GM21515 (cell line): ENCODE data around the gene STK39.
"Not testable (repeated sequence)": the region's sequence is repeated elsewhere in the genome, so short reads cannot be mapped to it uniquely, and the experiment has no call there.

ENCODE experiments used
- ATAC-seq: cut with Tn5 transposase; IDR thresholded peaks from one replicate; pipeline ENCODE4 v1.9.1; 2021; ENCODE audit not compliant: unreplicated experiment

The STK39 gene

GRCh38 chr2:168140892-168141291 lies 106.5 kb downstream of the STK39 start:
- no peak for ATAC-seq

DNA sequence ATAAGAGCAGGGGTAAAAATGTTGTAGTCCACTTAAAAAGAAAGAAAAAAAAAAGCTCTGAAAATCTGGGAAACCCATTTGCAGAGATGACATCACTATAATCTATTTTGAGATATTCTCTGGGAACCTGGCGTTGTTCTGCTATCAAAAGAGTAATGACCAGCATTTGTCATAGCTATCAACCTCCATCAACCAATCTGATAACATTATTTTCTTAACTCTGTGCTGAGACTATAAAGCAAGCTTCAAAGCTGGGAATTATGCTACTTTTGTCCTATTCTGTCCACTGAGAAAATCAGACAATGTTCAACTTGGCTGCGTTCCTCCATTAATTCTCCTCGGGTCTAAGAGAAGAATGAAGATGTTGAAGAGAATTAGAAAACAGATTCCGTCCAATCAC lies 107.5 kb downstream of the STK39 start:
- no peak for ATAC-seq

DNA sequence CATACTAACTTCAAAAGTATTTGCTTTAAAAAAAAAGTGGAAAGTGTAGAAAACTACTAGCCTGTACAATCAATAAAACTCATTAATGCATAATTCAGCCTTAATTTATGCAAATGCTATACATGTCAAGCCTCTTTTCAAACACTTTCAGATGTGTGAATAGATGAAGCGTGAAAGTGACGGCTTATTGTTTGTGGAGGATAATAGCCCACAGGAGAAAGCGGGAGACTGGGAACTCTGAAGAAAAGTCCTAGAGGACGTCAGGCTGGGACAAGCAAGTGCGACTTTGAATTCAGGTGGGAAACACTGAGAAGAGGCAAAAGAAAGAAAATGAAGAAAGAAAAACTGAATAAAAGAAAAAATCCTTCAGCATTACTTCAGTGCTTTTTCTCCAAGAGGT lies 108.5 kb downstream of the STK39 start:
- no peak for ATAC-seq

- ATAC-seq: no peak
These were observed 109.0 kb downstream of the STK39 start for GRCh38 chr2:168138374-168138773.

- ATAC-seq: no peak
These were observed 109.8 kb downstream of the STK39 start for GRCh38 chr2:168137510-168138180.

DNA sequence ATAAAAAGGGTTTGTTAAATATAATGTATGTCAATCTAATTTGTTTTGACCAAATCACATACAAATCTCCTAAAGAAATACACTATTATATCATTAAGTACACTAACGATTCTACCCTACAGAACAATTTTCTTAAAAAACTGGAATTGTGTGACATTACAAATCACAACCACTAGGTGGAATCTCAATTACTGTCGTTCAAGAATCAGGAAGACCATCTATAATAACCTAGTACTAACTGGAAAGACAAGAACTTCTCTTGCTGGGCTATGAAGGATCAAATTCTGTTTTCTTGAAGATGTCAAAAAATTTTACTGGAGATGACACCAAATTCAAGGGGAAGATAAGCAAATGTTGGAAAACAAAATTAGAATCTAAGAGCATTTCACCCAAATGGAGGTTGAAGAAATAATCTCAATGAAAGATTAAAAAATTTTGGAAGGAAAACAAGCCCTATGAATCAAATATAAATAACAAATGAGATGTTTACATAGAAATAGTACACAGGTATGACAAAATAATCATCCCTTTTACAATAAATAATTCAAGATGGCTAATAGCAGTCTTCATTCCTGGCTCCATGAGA lies 110.9 kb downstream of the STK39 start:
- peak; percentile 76 for ATAC-seq

DNA sequence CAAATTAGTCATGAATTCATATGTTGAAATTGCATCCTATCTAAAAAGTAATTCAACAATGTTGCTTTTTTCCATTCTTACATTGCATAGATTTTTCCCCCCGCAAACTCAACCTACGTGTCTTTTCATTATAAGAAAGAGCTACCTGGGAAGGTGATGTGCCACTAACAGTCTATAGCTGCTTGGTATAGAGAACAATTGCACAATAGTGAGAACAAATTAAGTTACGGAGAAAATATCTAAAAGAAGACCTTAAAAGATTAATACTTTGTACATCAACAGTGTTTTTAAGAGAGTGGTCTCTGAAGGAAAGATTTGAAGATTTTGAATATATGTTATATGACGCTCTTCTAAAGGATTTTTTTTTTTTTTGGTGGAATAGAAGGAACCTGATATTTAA lies 111.8 kb downstream of the STK39 start:
- ATAC-seq: no peak

GRCh38 chr2:168135121-168135520 lies 112.3 kb downstream of the STK39 start:
- no peak for ATAC-seq

GRCh38 chr2:168134485-168134884 lies 112.9 kb downstream of the STK39 start:
- ATAC-seq: no peak

- ATAC-seq: no peak
These were observed 115.0 kb downstream of the STK39 start for GRCh38 chr2:168132389-168132788.

DNA sequence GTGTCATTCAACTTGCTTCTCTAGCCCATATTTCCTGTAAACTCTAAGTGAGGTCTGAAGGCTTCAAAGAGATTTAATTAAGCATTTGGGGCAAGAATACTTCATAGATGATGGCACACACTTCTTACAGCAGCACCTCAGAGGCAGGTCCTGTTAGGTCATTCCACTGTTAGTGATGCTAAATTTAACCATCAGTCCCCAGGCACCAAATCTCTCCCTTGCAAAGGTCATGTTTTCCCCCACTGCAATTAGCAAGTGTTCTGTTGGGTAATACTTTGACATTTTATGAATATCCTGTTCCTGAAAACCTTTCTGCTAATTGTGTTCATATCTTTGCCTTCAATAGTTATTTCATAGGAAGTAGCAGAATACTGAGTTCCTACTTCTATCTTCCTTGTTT lies 117.0 kb downstream of the STK39 start:
- no peak for ATAC-seq

- no peak for ATAC-seq
These were observed 120.0 kb downstream of the STK39 start for GRCh38 chr2:168127371-168127770.

DNA sequence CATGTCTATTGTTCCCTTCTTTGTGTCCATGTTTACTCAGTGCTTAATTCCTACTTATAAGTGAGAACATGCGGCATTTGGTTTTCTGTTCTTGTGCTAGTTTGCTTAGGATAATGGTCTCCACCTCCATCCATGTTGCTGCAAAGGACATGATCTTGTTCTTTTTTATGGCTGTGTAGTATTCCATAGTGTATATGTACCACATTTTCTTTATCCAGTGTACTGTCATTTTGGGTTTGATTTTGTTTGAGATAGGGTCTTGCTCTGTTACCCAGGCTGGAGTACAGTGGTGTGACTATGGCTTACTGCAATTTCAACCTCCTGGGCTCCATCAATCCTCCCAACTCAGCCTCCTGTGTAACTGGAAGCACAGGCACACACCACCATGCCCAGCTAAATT lies 125.2 kb downstream of the STK39 start:
- not testable (repeated sequence) for ATAC-seq

- ATAC-seq: no peak
These were observed 126.7 kb downstream of the STK39 start for GRCh38 chr2:168120730-168121129.

GRCh38 chr2:168120310-168120709 lies 127.1 kb downstream of the STK39 start:
- no peak for ATAC-seq

- ATAC-seq: no peak
These were observed 127.8 kb downstream of the STK39 start for GRCh38 chr2:168119515-168120141.

DNA sequence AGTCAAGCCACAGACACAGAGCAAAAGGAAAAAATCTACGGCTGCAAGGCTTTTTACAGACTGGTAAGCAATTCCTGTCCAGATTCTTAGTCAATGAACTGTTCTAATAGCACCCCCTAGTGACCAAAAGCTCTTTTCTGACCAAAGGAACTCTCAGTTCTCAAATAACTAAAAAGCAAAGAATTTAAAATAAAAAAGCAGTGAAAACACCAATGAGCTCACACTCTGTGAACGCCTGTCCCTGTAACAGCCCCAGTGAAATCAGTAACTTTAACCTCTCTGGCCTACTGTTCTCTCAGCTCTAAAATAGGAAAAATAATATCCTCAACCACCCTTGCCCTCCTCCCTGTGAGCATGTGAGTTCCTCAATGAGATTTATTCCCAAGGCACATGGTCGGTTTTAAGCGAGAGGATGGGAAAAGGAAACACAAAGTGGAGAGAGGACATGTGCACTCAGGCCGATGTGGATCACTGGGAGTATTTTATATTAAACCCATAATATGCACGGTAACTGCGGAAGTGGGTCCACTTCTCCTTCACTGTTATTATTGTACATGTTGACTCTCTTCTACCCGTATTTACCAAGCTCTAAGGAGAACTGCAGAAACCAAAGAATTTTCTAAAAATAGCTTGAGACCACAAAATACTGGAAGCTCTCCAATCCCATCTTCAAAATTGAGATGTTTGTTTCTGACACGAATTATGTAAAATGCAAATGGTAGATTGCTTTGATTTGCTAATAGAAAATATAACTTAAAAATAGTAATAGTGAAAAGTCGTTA lies 128.5 kb downstream of the STK39 start:
- ATAC-seq: peak; percentile 77

DNA sequence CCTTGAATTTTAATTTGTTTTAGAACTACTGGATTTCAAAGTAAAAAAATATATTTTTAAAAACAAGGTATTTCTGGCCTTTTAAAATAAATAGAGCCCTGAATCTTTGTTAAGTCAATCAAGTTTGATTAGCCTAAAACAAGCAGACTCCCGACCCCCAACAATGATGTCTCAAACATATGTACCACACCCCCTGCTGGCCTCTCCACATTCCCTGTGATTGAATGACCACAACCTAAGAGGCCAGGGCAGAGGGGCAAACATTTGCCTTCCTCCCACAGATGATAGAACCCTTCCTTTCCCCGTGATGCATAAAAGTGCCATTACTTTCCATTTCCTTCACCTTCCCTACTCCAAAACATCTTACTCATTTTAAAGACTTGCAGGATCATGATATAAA lies 130.9 kb downstream of the STK39 start:
- ATAC-seq: no peak

- ATAC-seq: no peak
These were observed 132.8 kb downstream of the STK39 start for GRCh38 chr2:168114619-168115018.

- ATAC-seq: no peak
These were observed 133.4 kb downstream of the STK39 start for GRCh38 chr2:168114040-168114439.

- ATAC-seq: no peak
These were observed 140.1 kb downstream of the STK39 start for GRCh38 chr2:168107322-168107721.
